Endodermal cell (in vitro differentiated cells): Measurements from ENCODE around the gene F5. TPM values are rescaled to one million over a fixed set of nuclear protein-coding genes. Genes with fewer than 3 reads are reported as not detected.
A peak's percentile ranks its signal among the peaks of the same experiment; 100 is the strongest.

Experiments used
- DNase-seq: peaks from one replicate; pipeline ENCODE4 v3.0.0-alpha.2; 2017
- H3K27ac ChIP-seq: 2 replicates; pipeline ENCODE4 v1.5.1; 2013; ENCODE audit warnings: mild to moderate bottlenecking, low read depth, low read length, moderate library complexity
- H3K27me3 ChIP-seq: 2 replicates; pipeline ENCODE4 v1.6.1; 2013; ENCODE audit warnings: mild to moderate bottlenecking, low read length, moderate library complexity; ENCODE audit not compliant: insufficient read depth, control insufficient read depth, poor library complexity, severe bottlenecking
- H3K36me3 ChIP-seq: 2 replicates; pipeline ENCODE4 v1.7.0; 2013; ENCODE audit warnings: mild to moderate bottlenecking, low read length, moderate library complexity; ENCODE audit not compliant: control insufficient read depth, insufficient read depth
- H3K4me1 ChIP-seq: one replicate; pipeline ENCODE4 v1.7.0; 2013; ENCODE audit warnings: low read length; ENCODE audit not compliant: control insufficient read depth, insufficient read depth
- H3K4me3 ChIP-seq: 2 replicates; pipeline ENCODE4 v1.5.1; 2013; ENCODE audit warnings: mild to moderate bottlenecking, low read length, moderate library complexity
- H3K9ac ChIP-seq: 2 replicates; pipeline ENCODE4 v1.6.1; 2013; ENCODE audit warnings: mild to moderate bottlenecking, low read length, moderate library complexity; ENCODE audit not compliant: poor library complexity, severe bottlenecking; ENCODE audit errors: extremely low read depth
- H3K9me3 ChIP-seq: 2 replicates; pipeline ENCODE4 v1.6.1; 2013; ENCODE audit warnings: mild to moderate bottlenecking, low read length, moderate library complexity; ENCODE audit not compliant: control insufficient read depth
- H3K27ac Mint-ChIP-seq: 2 replicates; pipeline ENCODE4 v1.8.0; 2020; ENCODE audit warnings: mixed read lengths
- H3K27me3 Mint-ChIP-seq: 2 replicates; pipeline ENCODE4 v1.8.0; 2021; ENCODE audit warnings: mild to moderate bottlenecking, mixed read lengths; ENCODE audit not compliant: insufficient read depth
- H3K36me3 Mint-ChIP-seq: 2 replicates; pipeline ENCODE4 v1.8.0; 2020; ENCODE audit warnings: low read depth, mixed read lengths
- H3K4me1 Mint-ChIP-seq: 2 replicates; pipeline ENCODE4 v1.8.0; 2020; ENCODE audit warnings: mixed read lengths
- H3K4me3 Mint-ChIP-seq: 2 replicates; pipeline ENCODE4 v1.8.0; 2020; ENCODE audit warnings: mild to moderate bottlenecking, moderate library complexity, mixed read lengths
- H3K9me3 Mint-ChIP-seq: 2 replicates; pipeline ENCODE4 v1.8.0; 2020; ENCODE audit warnings: mild to moderate bottlenecking, mixed read lengths
- CTCF ChIP-seq: fragments of 200-600 bp; sonication (generic); conservative IDR thresholded peaks from 2 replicates; pipeline ENCODE4 v1.5.0; 2021; ENCODE audit warnings: antibody characterized with exemption, mild to moderate bottlenecking
- WGBS, 2 experiments: methylation state at CpG; one replicate each; pipeline versions ENCODE4 v1.1.5 to v1.1.7; 2013; ENCODE audit warnings: missing lambda C conversion rate in 2 of 2, mixed read lengths in 1 of 2; ENCODE audit not compliant: insufficient coverage in 1 of 2, insufficient read length in 1 of 2; 5-methylcytosine and 5-hydroxymethylcytosine counted together
- total RNA-seq, 2 donors: library from RNA; stranded (reverse); fragmentation: NEBNext Ultra II Directional in 1 of 2; extraction: Animal tissue kit (Norgen Biotek cat#: 25700) in 1 of 2; gene quantifications; 2 replicates in 1 of 2; 3 replicates in 1 of 2; pipeline ENCODE4 v1.2.1, GENCODE V29; 2021

Gene F5
- total RNA-seq, 2 donors from 2014 or later: 0.04 to 0.09 TPM

GRCh38 chr1:169570172-169570574 is 16.1 kb downstream of the F5 start:
- peaks cover 34% of the 10 kb centered on the region for H3K4me1 Mint-ChIP-seq
- DNase-seq: no peak
- Histone ChIP-seq H3K36me3 (no peaks in the 10 kb centered on the region), H3K4me3 (peak overlapping the region; percentile 48), H3K9ac (no peak overlapping the region), H3K9me3 (no peaks in the 10 kb centered on the region), H3K4me1 (peaks cover 8% of the 10 kb centered on the region), H3K27me3 (peaks cover 19% of the 10 kb centered on the region), H3K27ac (no peak overlapping the region)
- H3K27ac Mint-ChIP-seq: no peak overlapping the region
- H3K27me3 Mint-ChIP-seq: peaks cover 2% of the 10 kb centered on the region
- H3K9me3 Mint-ChIP-seq: no peaks in the 10 kb centered on the region
- WGBS, 2 experiments: no CpG with 5 or more reads among the region's 1 CpG
- no peak for TF ChIP-seq CTCF
- H3K36me3 Mint-ChIP-seq: no peaks in the 10 kb centered on the region
- H3K4me3 Mint-ChIP-seq: peak overlapping the region; percentile 4

- TF ChIP-seq CTCF: no peak
- H3K27me3 Mint-ChIP-seq: peaks cover 4% of the 10 kb centered on the region
- peaks cover 3% of the 10 kb centered on the region for H3K9me3 Mint-ChIP-seq
- Histone ChIP-seq H3K9me3 (peaks cover 5% of the 10 kb centered on the region), H3K9ac (no peak overlapping the region), H3K4me3 (no peak overlapping the region), H3K4me1 (peaks cover 8% of the 10 kb centered on the region), H3K27me3 (peaks cover 30% of the 10 kb centered on the region), H3K27ac (no peak overlapping the region), H3K36me3 (no peaks in the 10 kb centered on the region)
- 69% methylated on average over 1 of the region's 1 CpG; no CpG with 5 or more reads in 1 of the 2 experiments for WGBS, 2 experiments
- peaks cover 34% of the 10 kb centered on the region for H3K4me1 Mint-ChIP-seq
- no peak overlapping the region for H3K27ac Mint-ChIP-seq
- H3K36me3 Mint-ChIP-seq: no peaks in the 10 kb centered on the region
- no peak overlapping the region for H3K4me3 Mint-ChIP-seq
- DNase-seq: no peak
Observed at GRCh38 chr1:169568497-169568896, 17.8 kb downstream of the F5 start.

- Mint-ChIP-seq H3K27ac (no peak overlapping the region), H3K4me3 (no peak overlapping the region), H3K9me3 (peaks cover 7% of the 10 kb centered on the region), H3K36me3 (no peaks in the 10 kb centered on the region), H3K4me1 (peaks cover 19% of the 10 kb centered on the region), H3K27me3 (peaks cover 12% of the 10 kb centered on the region)
- Histone ChIP-seq H3K4me3 (no peak overlapping the region), H3K36me3 (no peaks in the 10 kb centered on the region), H3K27me3 (peaks cover 30% of the 10 kb centered on the region), H3K4me1 (peaks cover 5% of the 10 kb centered on the region), H3K9ac (no peak overlapping the region), H3K27ac (no peak overlapping the region), H3K9me3 (peaks cover 13% of the 10 kb centered on the region)
- DNase-seq: no peak
- 96 to 100% methylated on average over 2 to 3 of the region's 3 CpGs for WGBS, 2 experiments
- no peak for TF ChIP-seq CTCF
Observed at GRCh38 chr1:169565335-169566271, 20.7 kb downstream of the F5 start.
